Measurements from ENCODE around the gene CRMP1. TPM values are rescaled to one million over a fixed set of nuclear protein-coding genes. Genes with fewer than 3 reads are reported as not detected.
A peak's percentile ranks its signal among the peaks of the same experiment; 100 is the strongest.
"Not testable (repeated sequence)": the region's sequence is repeated elsewhere in the genome, so short reads cannot be mapped to it uniquely, and the experiment has no call there.

The CRMP1 gene
- total RNA-seq, 1 donor from 2014 or later = 7.3 TPM

DNA sequence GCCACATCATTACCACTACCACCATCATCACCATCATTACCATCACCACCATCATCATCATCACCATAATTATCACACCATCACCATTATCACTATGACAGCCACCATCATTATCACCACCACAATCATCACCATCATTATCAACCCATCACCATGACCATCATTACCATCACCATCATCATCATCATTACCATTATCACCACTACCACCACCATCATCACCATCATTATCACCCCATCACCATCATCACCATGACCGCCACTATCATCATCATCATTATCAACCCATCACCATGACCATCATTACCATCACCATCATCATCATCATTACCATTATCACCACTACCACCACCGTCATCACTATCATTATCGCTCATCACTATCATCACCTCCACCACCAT, 36.5 kb downstream of the CRMP1 start:
- not testable (repeated sequence) for DNase-seq

DNA sequence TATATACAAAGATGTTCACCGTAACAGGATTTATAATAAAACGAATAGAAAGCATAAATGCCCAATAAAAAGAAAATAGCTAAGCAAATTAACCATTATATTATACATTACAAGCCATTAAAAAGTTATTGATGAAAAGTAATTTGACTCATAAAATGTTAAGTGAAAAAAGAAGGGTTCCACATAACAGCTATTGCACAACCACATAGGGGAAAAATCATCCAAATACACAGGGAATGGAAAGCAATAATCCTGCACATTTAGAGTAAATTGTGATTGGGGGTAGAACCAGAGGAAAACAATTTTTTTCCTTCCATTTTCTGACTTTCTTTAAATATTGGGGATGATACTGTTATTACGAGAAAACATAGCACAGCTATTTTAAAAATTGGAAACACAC, 38.0 kb downstream of the CRMP1 start:
- DNase-seq = no peak

DNA sequence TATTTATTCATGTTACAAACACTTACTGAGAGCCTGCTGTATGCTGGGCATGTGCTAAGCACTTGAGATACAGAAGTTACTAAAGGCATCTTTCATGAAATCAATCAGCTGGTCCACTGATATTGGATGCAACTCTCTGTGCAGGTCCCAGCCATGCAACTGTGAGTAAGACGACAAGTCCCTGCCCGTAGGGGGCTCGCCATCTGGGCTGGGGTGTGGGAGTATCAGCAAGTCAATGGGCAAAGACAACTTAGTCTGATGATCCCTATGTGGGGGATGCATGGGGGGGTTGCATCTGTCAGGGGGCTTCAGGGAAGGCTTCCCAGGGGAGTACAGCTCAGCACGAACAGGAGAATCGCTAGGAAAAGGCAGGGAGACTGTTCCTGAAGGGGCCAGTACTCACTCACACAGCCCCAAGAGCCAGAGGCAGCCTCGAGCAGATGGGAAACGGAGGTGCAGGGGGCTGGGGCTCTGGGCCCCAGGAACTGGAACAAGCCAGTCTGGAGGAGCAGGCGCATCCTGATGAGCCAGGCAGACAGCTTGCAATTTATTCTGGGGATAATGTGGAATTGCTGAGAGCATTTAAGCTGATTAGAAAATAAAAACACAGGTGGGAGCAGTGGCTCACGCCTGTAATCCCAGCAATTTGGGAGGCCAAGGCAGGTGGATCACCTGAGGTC, 40.2 kb downstream of the CRMP1 start:
- no peak for DNase-seq

DNA sequence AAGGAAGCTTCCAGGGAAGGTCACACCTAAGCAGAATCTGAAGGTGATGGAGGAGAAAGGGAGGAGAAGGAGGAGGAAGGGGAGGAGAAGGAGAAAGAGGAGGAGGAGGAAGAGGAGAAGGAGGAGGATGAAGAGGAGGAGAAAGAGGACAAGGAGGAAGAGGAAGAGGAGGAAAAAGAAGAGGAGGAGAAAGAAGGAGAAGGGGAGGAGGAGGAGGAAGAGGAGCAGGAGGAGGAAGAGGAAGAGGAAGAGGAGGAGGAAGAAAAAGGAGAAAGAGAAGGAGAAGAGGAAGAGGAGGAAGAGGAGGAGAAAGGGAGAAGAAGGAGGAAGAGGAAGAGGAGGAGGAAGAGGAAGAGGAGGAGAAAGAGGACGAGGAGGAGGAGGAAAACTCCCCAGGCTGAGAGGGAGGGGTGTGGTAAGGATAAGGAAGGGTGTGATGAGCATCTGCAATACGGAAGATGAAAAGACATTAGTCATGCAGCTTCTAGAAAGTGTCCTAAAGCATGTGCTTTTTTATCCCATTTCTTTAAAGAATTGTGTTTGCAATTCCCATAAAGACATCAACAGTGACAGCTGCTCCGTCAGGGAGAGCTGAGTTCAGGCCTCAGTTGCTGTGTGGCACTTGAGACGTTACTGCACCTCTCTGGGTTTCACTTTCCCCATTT, 41.1 kb downstream of the CRMP1 start:
- DNase-seq = no peak

DNA sequence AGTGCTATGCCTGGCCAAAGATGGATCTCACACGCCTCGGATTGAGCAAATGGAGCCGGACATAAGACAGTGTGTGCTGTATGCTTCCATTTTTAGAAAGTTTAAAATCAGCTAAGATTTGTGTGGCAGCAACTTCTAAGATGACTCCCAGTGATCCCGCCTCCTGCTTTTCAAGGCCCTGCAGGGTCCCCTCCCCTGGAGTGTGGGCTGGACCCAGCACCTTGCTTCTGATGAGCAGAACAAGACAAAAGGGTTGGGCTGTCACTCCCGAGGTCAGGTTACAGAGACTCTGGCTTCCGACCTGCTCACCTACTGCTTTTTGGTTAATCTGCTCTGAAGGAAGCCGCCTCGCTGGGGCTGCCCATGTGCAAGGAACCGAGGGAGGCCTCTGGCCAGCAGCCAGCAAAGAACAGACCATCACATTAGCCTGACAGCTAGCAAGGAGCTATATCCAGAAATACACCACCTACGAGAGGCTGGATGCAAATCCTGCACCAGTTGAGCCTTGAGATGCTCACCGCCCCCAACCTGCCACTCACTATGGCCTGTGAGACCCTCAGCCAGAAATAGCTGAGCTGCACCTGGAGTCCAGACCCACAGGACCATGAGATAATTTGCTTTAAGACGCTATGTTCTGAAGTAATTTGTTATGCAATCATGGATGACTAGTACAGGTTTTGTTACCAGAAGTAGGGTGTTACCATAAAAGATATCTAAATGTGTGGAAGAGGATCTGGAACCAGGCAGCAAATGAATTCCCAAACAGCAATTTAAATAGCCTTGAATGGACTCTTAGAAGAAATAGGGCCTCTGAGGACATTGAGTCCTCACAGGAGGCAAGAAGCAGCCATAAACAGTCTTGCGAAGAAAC, 47.6 kb downstream of the CRMP1 start:
- peak; percentile 40 for DNase-seq

DNA sequence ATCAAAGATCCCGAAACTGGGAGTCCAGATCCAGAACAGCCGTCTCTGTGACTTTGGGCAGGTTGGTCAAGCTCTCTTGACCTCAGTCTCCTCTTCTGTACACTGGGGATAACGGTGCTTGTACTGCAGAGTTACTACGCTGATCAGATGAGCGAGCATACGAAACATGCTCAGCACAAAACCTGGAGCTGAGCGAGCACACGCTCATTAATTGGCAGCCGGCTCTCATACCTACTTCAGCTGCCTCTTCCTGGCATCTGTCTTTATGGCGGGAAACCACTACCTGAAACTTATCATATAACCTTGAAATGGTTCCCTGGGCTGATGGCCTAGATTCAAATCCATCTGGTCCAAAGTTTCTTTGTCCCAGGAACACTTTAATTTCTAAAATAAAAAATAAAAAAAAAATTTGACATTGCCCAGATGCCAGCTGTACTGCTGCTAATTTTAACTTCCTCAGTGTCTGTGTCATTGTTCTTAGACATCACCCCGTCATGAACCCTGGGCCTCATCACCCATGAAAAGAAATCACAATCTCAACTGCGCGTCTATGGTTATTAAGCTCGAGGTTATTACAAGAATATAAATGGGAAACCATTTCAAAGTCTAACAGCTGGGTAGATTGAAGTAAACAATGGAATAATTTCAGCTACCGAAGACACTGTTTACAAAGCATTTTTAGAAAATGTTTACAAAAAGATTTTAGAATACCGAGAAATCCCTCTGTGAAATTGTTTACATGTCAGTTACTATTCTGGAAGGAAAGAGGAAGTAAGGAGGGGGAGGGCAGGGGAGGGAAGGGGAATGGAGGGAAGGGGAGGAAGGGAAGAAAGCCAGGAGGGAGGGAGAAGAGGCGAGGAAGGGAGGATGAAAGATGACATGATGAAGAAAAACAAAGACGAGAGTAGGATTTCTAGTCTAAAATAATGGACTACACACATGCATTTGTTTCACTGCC, 49.0 kb downstream of the CRMP1 start:
- peak; percentile 57 for DNase-seq

DNA sequence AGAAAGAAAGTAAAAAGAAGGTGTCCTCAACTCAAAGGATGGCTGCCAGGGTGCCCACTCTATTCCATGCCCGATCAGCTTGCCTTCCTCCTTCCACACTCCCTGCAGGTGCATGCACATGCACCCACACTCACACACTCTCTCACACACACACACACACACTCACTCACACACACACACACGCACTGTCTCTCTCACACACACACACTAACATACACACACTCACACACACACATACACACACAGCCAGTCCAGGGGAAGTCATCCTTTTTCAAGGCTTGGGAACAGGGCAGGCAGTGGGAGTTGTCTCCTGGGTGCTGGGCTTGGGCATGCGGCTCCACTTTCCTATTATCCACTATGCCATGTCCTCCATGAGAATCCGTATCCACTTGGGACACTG, 50.4 kb downstream of the CRMP1 start:
- DNase-seq = no peak

DNA sequence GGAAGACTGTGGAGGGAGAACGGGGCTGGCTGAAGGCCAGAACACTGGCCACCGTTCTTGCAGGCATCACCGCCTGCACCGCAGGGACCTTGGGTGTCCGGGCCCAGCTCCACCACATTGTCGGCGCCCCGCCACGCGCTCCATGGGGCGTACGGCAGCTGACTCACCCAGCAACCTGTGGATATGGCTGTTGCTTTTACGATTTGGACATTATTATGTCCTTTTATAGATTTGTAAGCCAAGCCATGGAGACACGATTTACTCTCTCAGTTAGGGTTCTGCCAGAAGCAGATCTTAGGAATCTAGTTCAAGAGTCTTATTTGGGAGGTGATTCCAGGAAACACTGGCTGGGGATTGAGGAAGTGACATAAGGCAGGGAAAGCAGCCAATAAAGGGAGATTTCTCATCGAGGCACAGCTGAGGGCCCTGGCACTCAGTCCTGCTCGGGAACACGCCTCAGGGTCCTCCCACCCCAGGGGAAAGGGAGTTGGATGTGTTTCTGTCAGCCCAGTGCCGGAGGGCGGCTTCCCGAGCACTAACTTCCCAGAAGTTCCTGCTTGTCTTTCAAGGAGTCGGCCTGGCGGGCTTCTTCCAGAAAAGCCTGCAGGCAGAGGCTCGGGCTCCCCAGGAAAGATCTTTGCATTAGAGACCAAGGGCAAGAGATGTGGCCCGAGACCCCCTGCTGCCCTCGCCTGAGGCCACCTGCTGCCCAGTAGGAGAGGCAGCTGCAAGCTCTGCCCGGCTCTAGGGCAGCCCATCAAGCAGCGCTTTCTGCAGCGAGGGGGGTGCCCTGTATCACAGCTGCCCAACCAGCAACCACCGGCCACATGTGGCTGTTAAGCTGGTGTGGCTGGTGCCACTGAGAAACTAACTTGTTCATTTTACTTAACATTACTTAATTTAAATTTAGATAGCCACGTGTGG, 52.9 kb downstream of the CRMP1 start:
- DNase-seq = peak; percentile 81

DNA sequence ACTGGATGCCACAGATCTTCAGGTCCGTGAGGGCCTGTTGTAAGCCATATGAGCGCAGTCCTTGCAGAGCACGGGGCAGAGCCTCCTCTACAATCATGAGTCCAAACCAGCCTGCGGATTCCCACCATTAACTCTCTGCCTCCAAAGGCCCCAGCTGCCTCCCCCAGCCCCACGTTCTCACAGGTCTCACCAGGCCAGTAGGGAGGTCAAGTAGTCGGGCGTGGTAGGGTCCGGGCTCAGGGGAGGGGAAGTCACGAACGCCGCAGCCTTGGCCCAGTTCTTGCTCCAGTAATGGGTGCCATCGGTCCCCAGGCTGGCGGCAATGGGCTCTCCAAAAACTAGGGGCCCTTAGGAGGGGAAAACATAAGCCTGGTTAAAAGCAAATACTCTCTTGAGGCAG, 53.6 kb downstream of the CRMP1 start:
- DNase-seq = no peak

DNA sequence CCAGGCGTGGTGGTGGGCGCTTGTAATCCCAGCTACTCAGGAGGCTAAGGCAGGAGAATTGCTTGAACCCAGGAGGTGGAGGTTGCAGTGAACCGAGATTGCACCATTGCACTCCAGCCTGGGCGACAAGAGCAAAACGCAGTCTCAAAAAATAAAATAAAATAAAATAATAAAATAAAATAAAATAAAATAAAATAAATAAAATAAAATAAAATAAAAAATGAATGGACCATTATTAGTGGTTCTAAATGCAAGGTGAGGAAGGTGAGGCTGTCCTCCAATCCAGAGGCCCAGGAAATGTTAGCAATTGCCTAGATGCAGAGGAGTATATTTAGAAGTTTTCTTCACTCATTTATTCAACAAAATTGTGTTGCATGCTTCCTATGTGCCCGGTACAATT, 55.4 kb downstream of the CRMP1 start:
- DNase-seq = not testable (repeated sequence)

DNA sequence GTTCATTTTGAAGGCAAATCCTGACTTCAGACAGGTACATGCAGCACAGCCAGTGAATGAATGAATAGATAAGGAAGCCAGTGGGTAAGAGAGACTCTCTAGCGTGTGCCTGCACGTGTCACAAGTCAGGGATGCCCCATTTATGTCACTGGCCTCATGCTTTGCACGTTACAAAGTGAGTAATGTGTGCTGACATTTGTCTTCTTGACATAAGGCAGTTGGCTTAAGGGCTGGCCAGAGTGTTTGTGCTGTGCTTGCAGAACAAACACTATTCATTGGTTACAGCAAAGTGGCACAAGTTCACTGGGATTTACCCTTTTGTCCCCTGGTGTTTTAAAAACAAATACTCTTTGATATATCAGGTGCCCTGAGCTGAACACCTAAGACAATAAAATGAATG, 55.9 kb downstream of the CRMP1 start:
- DNase-seq = no peak

DNA sequence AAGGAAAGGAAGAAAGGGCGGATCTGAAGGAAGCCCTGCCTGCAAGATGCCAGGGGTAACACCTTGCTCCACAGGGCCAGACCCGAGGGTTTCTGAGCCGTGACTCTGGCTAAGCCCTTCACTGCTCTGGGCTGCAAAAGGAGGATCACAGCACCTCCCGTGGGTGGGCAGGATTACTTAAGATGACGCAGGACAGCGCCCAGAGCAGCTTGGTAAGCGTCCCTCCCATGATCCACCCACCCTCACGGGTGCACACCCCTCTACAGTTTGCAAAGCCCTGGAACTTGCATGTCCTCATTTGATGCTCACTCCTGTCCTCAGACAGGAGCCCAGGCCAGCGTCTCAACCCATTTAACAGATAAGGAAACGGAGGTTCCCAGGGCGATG, 64.9 kb downstream of the CRMP1 start:
- DNase-seq = no peak

DNA sequence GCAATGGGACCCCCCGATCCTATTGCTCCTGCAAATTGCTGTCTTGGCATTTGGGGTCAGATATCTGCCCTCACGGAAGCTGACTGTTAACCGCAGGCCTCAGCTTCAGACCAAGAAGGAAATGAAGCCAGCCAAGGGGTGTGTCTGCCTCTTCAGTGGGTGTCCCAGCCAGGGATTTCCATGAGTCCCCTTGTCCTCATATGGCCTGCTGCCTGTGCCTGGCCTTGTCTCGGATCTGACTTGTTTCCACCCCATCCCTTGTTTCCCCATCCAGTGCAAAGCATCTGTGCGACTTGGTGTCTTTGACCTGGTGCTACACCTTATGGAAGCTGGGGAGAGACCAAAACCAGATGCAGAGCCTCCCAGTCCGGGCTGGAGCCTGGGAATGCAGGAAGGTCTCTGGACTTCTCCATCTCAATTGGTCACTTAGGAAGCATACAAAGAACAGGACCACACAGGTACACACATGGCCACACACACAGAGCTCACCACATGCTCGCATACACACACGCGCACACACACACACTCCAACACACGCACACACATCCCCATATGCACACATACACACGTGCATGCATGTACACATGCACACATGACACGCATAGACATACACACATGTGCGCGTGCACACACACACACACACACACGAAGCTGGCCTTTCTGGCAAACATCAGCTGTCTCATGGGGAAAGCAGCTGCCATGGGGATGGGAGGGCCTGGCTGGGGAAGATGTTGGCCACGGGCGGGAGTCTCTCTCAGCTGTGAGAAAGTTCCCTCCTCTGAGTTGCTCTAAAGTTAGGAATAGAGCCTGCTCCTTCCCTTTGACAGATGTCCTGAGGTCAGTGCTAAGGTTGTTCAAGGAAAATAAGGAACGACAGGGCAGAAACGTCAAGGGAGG, 65.5 kb downstream of the CRMP1 start:
- peak; percentile 24 for DNase-seq

DNA sequence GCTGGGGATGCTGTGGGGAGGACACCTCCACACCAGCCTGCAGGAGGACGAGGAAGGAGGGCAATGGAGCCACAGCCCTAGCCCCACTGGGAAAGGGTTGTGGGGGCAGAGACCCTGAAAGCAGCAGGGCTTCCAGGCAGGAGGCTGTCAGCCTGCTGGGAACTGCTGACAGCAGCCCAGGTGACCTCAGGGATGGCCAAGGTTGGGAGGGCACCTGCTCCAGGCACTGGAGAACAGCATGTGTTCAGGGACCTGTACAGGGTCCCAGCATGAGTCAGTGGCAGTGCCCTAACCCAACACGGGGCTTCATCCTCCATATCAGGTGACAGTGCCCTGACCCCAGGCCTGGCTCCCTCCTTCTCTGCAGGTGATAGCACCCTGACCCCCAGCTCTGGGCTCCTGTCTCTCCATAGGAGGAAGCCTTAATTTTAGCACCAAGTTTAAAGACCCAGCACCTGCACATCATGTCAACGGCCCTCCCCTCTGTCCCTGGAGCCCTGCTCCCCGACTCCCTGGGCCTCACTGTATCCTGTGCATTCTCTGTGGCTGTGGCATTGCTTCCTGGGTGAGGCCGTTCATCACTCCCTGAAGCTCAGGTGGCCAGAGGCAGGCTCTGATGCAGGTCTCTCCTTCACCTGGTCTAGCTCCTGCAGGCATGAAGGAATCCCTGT, 66.3 kb downstream of the CRMP1 start:
- DNase-seq = no peak

DNA sequence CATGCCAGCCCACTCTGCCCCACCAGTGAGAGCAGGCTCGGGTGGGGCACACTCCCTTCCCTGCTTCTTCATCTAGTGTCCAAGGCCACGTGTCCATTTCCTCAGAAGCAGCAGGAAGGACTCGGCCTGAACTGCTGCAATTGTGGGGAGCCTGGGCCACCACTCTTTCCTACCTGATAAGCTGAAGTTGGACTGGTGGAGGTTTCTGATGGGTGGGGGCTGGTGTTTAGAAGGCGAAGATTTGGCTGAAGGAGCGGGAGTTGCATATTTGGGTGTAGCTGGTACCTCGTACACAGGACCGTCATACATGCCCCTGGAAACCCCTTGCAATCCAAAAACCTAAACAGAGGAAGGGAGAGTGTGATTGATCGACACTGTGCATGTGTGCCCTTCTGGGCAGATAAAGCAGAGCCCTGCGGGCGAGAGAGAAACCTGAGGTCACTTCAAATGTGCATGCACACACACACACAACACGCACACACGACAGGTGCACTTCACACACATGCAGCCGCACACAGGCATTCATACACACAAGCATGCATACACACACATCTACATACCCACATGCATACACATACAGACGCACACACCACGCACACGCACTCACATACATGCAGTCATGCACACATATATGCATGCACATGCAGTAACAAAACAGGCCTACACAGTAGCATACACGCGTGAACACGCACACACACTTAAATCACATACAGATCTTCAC, 67.4 kb downstream of the CRMP1 start:
- no peak for DNase-seq

DNA sequence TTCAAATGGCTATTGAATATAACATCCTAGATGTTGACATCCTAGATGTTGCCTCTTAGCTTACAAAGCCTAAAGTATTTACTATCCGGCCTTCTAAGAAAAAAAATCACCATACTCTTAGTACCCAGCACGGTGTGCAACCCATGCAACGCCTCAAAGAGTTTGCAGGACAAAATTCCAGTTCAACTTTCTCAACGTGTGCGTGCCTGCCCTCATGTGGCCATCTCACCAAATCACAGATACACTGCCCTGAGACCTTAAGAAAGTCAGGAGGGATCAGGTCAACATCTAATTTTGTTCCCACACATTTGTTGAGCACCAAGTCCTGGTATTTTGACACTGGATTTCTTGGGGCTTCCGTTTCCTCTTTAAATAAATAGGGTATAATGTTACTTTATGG, 68.3 kb downstream of the CRMP1 start:
- peak; percentile 31 for DNase-seq

DNA sequence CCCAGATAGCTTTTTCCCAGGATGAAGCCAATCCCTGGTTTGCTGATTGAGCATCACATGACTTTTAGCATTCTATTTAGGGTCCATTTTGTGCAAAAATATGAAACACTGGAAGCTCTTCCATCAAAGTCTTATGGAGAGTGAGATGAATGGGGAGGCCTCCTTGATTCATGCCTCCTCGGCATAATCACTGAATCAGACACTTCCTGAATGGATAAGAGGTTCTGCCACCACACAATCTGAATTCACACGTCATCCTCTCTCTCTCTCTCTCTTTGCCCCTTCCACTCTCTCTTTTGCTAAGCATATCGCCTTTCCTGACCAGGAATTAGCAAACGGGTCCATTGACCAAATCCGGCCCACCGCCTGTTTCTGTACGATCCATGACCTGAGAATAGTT, 68.7 kb downstream of the CRMP1 start:
- DNase-seq = no peak

DNA sequence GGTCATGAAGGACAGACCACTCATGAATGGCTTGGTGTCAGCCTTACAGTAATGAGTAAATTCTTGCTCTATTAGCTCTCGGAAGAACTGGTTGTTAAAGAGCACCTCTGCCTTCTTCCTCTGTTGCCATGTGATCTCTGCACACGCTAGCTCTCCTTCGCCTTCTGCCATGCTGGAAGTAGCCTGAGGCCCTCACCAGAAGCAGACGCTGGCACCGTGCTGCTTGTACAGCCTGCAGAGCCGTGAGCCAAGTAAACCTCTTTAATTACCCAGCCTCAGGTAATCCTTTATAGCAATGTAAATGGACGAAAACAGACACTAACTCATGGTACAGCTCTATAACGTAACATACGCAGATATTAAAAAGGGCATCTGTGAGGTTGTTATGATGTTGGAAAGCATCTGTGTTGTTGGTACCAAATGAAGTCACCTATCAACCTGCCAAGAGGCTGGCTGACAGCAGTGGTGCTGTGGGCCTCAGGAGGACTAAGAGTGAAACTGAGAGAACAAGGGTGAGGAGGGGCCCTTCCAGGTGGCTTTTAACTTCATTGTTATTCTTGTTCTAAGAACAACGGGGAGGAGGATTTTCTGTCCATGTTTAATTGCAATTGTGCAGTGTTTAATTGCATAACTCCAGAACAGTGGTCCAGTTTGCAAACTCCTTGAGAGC, 69.2 kb downstream of the CRMP1 start:
- no peak for DNase-seq
